GM21576 (cell line): ENCODE data around the gene N4BP3.
"Not testable (repeated sequence)": the region's sequence is repeated elsewhere in the genome, so short reads cannot be mapped to it uniquely, and the experiment has no call there.

Source experiments
- ATAC-seq: cut with Tn5 transposase; IDR thresholded peaks from one replicate; pipeline ENCODE4 v1.9.1; 2021; ENCODE audit warnings: mild to moderate bottlenecking, moderate library complexity; ENCODE audit not compliant: unreplicated experiment

N4BP3 gene

GRCh38 chr5:178113141-178113787 lies at the start of gene N4BP3:
Gene N4BP3 (plus strand): TSS chr5:178113532. CDS start chr5:178119584, 6,052 bp downstream.
- ATAC-seq, result peak; percentile 46

- no peak for ATAC-seq
Observed at GRCh38 chr5:178067755-178068154, 45.6 kb upstream of the N4BP3 start.

GRCh38 chr5:178068293-178068692 lies 45.0 kb upstream of the N4BP3 start:
- no peak for ATAC-seq

- ATAC-seq, result no peak
Observed at GRCh38 chr5:178069909-178070308, 43.4 kb upstream of the N4BP3 start.

- no peak for ATAC-seq
Observed at GRCh38 chr5:178071108-178071507, 42.2 kb upstream of the N4BP3 start.

GRCh38 chr5:178072749-178073148 lies 40.6 kb upstream of the N4BP3 start:
- ATAC-seq, result no peak

GRCh38 chr5:178074266-178074952 lies 38.9 kb upstream of the N4BP3 start:
- ATAC-seq, result no peak

- not testable (repeated sequence) for ATAC-seq
Observed at GRCh38 chr5:178076965-178077364, 36.4 kb upstream of the N4BP3 start.

- ATAC-seq, result no peak
Observed at GRCh38 chr5:178077751-178078150, 35.6 kb upstream of the N4BP3 start.

- no peak for ATAC-seq
Observed at GRCh38 chr5:178078197-178079010, 34.9 kb upstream of the N4BP3 start.

- ATAC-seq, result no peak
Observed at GRCh38 chr5:178080056-178080455, 33.3 kb upstream of the N4BP3 start.

GRCh38 chr5:178080618-178081410 lies 32.5 kb upstream of the N4BP3 start:
- ATAC-seq, result no peak

GRCh38 chr5:178081571-178082243 lies 31.6 kb upstream of the N4BP3 start:
- ATAC-seq, result no peak

GRCh38 chr5:178083922-178084321 lies 29.4 kb upstream of the N4BP3 start:
- no peak for ATAC-seq

- ATAC-seq, result no peak
Observed at GRCh38 chr5:178085316-178085715, 28.0 kb upstream of the N4BP3 start.

GRCh38 chr5:178086266-178086665 lies 27.1 kb upstream of the N4BP3 start:
- no peak for ATAC-seq

- not testable (repeated sequence) for ATAC-seq
Observed at GRCh38 chr5:178087199-178087598, 26.1 kb upstream of the N4BP3 start.

GRCh38 chr5:178090856-178091255 lies 22.5 kb upstream of the N4BP3 start:
- ATAC-seq, result no peak

- no peak for ATAC-seq
Observed at GRCh38 chr5:178093134-178093533, 20.2 kb upstream of the N4BP3 start.

GRCh38 chr5:178094345-178094744 lies 19.0 kb upstream of the N4BP3 start:
- ATAC-seq, result no peak
